ENCODE results near the gene COMT. TPM values are rescaled to one million over a fixed set of nuclear protein-coding genes. Genes with fewer than 3 reads are reported as not detected.
A peak's percentile ranks its signal among the peaks of the same experiment; 100 is the strongest.

The COMT gene
- total and polyA plus RNA-seq, 5 donors = 69.6 to 102 (median 85.1) TPM

- DNase-seq (peak in 1 of 3 donors; percentile 69), ATAC-seq (peak; percentile 69 to 79)
- H3K27me3 ChIP-seq (ENCODE audit: control insufficient read depth, insufficient read depth) = no peaks in the 10 kb centered on the region
- intact Hi-C loops (cut with DNase I) = no loop called here
- H3K27ac ChIP-seq (ENCODE audit: low read length) = peak overlapping the region; percentile 99
- no peaks in the 10 kb centered on the region for H3K9me3 ChIP-seq (ENCODE audit: control insufficient read depth, low read length)
- peaks cover 4% of the 10 kb centered on the region for H3K4me1 ChIP-seq (ENCODE audit: control insufficient read depth, insufficient read depth, low read length)
- peak overlapping the region; percentile 92 for H3K4me3 ChIP-seq (ENCODE audit: low read length)
- WGBS = 3% methylated on average over 8 of the region's 8 CpGs
These were observed 847 bp downstream of the COMT start for GRCh38 chr22:19942157-19943081.

GRCh38 chr22:19943082-19944026, 1.8 kb downstream of the COMT start:
- Histone ChIP-seq H3K4me3 (ENCODE audit: low read length) (peak overlapping the region; percentile 92), H3K9me3 (ENCODE audit: control insufficient read depth, low read length) (no peaks in the 10 kb centered on the region), H3K4me1 (ENCODE audit: control insufficient read depth, insufficient read depth, low read length) (peaks cover 4% of the 10 kb centered on the region), H3K27ac (ENCODE audit: low read length) (peak overlapping the region; percentile 99), H3K27me3 (ENCODE audit: control insufficient read depth, insufficient read depth) (no peaks in the 10 kb centered on the region)
- intact Hi-C loops (cut with DNase I) = no loop called here
- WGBS = 49% methylated on average over 11 of the region's 11 CpGs
- DNase-seq (peak in 1 of 3 donors; percentile 49), ATAC-seq (peak; percentile 48 to 52)

DNA sequence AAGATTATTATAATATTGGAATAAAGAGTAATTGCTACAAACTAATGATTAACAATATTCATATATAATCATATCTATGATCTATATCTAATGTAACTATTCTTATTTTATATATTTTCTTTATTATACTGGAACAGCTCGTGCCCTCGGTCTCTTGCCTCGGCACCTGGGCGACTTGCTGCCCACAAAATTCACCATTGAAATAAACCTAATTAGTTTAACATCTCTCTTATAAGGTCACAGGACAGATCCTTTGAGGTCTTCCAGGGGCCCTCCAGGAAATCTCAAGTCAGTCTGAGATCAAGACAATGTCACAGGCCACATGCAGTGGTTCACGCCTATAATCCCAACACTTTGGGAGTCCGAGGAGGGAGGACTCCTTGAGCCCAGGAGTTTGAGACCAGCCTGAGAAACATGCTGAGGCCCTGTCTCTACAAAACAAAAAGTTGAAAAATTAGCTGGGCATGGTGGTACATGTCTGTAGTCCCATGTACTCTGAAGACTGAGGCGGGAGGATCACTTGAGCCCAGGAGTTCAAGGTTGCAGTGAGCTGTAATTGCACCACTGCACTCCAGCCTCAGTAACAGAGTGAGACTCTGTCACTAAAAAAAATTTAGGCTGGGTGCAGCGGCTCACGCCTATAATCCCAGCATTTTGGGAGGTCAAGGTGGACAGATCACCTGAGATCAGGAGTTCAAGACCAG, 6.6 kb downstream of the COMT start:
- no peaks in the 10 kb centered on the region for H3K27me3 ChIP-seq (ENCODE audit: control insufficient read depth, insufficient read depth)

GRCh38 chr22:19951346-19951745, 9.8 kb downstream of the COMT start:
- intact Hi-C loops (cut with DNase I) = loop anchor here in 1 of 4 donors (10.0 kb wide), 1 partner anchor 63 kb away; the partner anchor contains the start of gene ARVCF
- Histone ChIP-seq H3K9me3 (ENCODE audit: control insufficient read depth, low read length) (no peaks in the 10 kb centered on the region), H3K4me3 (ENCODE audit: low read length) (no peak overlapping the region), H3K27me3 (ENCODE audit: control insufficient read depth, insufficient read depth) (no peaks in the 10 kb centered on the region), H3K27ac (ENCODE audit: low read length) (peak overlapping the region; percentile 69), H3K4me1 (ENCODE audit: control insufficient read depth, insufficient read depth, low read length) (peaks cover 3% of the 10 kb centered on the region)
- ATAC-seq = peak; percentile 4 to 25
- peak in 1 of 3 donors; percentile 60 for DNase-seq
- WGBS = 64% methylated on average over 13 of the region's 13 CpGs

More for the DNA sequence above, 6.6 kb downstream of the COMT start:
- ATAC-seq (no peak), DNase-seq (no peak)
- Histone ChIP-seq H3K4me3 (ENCODE audit: low read length) (no peak overlapping the region), H3K9me3 (ENCODE audit: control insufficient read depth, low read length) (no peaks in the 10 kb centered on the region), H3K4me1 (ENCODE audit: control insufficient read depth, insufficient read depth, low read length) (peaks cover 4% of the 10 kb centered on the region), H3K27ac (ENCODE audit: low read length) (no peak overlapping the region)
- intact Hi-C loops (cut with DNase I) = no loop called here
- WGBS = 83% methylated on average over 9 of the region's 9 CpGs

- intact Hi-C loops (cut with DNase I) = loop anchor here in 1 of 4 donors (10.0 kb wide), 1 partner anchor 59 kb away; the partner anchor contains the start of gene ARVCF
- no peaks in the 10 kb centered on the region for H3K27me3 ChIP-seq (ENCODE audit: control insufficient read depth, insufficient read depth)
- DNase-seq (peak in 2 of 3 donors; percentile 45 to 47), ATAC-seq (no peak)
- H3K27ac ChIP-seq (ENCODE audit: low read length) = peak overlapping the region; percentile 8
- no peaks in the 10 kb centered on the region for H3K9me3 ChIP-seq (ENCODE audit: control insufficient read depth, low read length)
- peaks cover 3% of the 10 kb centered on the region for H3K4me1 ChIP-seq (ENCODE audit: control insufficient read depth, insufficient read depth, low read length)
- no peak overlapping the region for H3K4me3 ChIP-seq (ENCODE audit: low read length)
- 61% methylated on average over 19 of the region's 19 CpGs for WGBS
These were observed 13.9 kb downstream of the COMT start for GRCh38 chr22:19955241-19956128.

DNA sequence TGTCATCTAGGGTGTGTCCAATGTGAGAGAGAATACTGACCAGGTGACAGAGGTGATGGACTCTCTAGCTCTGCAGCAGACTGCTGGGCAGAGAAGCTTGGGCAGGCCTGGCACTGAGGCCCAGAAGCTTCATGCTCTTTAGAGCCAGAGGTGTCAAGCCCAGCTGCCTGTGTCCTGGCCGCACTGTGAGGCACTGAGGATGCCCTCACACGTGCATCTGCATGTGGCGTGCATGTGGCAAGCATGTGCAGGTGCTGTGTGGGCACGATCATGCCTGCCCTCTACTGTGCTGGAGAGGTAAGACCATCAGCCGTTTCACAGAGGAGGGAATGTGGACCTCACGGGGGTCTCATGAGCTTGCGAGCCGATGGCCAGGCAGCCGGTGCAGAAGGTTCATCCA, 15.9 kb downstream of the COMT start:
- H3K4me1 ChIP-seq (ENCODE audit: control insufficient read depth, insufficient read depth, low read length) = peaks cover 2% of the 10 kb centered on the region
- H3K27me3 ChIP-seq (ENCODE audit: control insufficient read depth, insufficient read depth) = no peaks in the 10 kb centered on the region
- WGBS = 91% methylated on average over 9 of the region's 9 CpGs
- intact Hi-C loops (cut with DNase I) = loop anchor here in 1 of 4 donors (10.0 kb wide), 1 partner anchor 57 kb away; the partner anchor contains the start of gene ARVCF
- ATAC-seq = no peak
- H3K9me3 ChIP-seq (ENCODE audit: control insufficient read depth, low read length) = no peaks in the 10 kb centered on the region
- peak in 2 of 3 donors; percentile 49 to 58 for DNase-seq
- H3K27ac ChIP-seq (ENCODE audit: low read length) = no peak overlapping the region
- no peak overlapping the region for H3K4me3 ChIP-seq (ENCODE audit: low read length)

DNA sequence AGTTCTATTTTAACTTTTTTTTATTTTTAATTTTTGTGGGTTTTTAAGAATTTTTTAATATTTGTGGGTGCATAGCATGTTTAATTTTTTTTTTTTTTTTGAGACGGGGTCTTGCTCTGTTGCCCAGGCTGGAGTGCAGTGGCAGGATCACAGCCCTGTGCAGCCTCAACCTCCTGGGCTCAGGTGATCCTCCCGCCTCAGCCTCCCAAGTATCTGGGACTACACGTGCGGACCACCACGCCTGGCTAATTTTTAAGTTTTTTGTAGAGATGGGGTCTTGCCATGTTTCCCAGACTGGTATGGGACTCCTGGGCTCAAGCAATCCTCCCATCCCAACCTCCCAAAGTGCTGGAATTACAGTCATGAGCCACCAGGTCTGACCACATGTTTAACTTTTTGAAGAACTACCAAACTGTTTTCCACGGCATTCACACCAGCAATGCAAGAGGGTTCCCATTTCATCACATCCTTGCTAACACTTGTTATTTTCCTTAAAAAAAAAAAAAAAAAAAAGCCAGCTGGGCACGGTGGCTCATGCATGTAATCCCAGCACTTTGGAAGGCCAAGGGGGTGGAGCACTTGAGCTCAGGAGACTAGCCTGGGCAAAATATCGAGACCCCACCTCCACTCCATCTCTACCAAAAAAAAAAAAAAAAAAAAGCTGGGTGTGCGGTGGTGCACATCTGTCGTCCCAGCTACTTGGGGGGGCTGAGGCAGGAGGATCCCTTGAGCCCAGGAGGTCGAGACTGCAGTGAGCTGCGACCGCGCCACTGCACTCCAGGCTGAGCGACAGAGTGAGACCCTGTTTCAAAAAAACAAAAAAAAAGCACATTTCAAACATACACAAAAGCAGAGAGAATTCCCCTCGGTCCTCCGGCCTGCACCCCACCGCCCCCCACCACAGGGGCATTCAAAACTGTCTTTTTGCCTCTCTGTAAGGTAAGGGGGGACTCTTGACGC, 16.8 kb downstream of the COMT start:
- Histone ChIP-seq H3K4me3 (ENCODE audit: low read length) (no peak overlapping the region), H3K27ac (ENCODE audit: low read length) (no peak overlapping the region), H3K9me3 (ENCODE audit: control insufficient read depth, low read length) (no peaks in the 10 kb centered on the region), H3K4me1 (ENCODE audit: control insufficient read depth, insufficient read depth, low read length) (peaks cover 2% of the 10 kb centered on the region), H3K27me3 (ENCODE audit: control insufficient read depth, insufficient read depth) (no peaks in the 10 kb centered on the region)
- intact Hi-C loops (cut with DNase I) = loop anchor here in 1 of 4 donors (10.0 kb wide), 1 partner anchor 56 kb away; the partner anchor contains the start of gene ARVCF
- ATAC-seq (peak in 1 of 2 donors; percentile 0), DNase-seq (peak in 2 of 3 donors; percentile 60 to 80)
- WGBS = 80% methylated on average over 19 of the region's 19 CpGs

- no peak overlapping the region for H3K4me3 ChIP-seq (ENCODE audit: low read length)
- 30% methylated on average over 30 of the region's 30 CpGs for WGBS
- no peaks in the 10 kb centered on the region for H3K27me3 ChIP-seq (ENCODE audit: control insufficient read depth, insufficient read depth)
- intact Hi-C loops (cut with DNase I) = loop anchor here in 1 of 4 donors (10.0 kb wide), 1 partner anchor 56 kb away; the partner anchor contains the start of gene ARVCF
- ATAC-seq (peak; percentile 75 to 79), DNase-seq (peak; percentile 85 to 96 (median 93))
- H3K27ac ChIP-seq (ENCODE audit: low read length) = no peak overlapping the region
- H3K9me3 ChIP-seq (ENCODE audit: control insufficient read depth, low read length) = no peaks in the 10 kb centered on the region
- peaks cover 2% of the 10 kb centered on the region for H3K4me1 ChIP-seq (ENCODE audit: control insufficient read depth, insufficient read depth, low read length)
These were observed 17.5 kb downstream of the COMT start for GRCh38 chr22:19959043-19959586.

Data from right cardiac atrium (tissue), 5 donors.